GM12892 (cell line): ENCODE measurements around the gene SUGCT.

ENCODE experiments used
- POLR2A ChIP-seq: IDR thresholded peaks from 2 replicates; pipeline ENCODE4 v1.6.1; 2011; ENCODE audit warnings: low read depth, low read length, control low read depth
- POLR2AphosphoS5 ChIP-seq: IDR thresholded peaks from 2 replicates; pipeline ENCODE4 v1.6.1; 2011; ENCODE audit warnings: low read depth, low read length, control low read depth
- TAF1 ChIP-seq: IDR thresholded peaks from 2 replicates; pipeline ENCODE4 v1.6.1; 2011; ENCODE audit warnings: low read depth, mild to moderate bottlenecking, control low read depth, low read length, borderline replicate concordance

DNA sequence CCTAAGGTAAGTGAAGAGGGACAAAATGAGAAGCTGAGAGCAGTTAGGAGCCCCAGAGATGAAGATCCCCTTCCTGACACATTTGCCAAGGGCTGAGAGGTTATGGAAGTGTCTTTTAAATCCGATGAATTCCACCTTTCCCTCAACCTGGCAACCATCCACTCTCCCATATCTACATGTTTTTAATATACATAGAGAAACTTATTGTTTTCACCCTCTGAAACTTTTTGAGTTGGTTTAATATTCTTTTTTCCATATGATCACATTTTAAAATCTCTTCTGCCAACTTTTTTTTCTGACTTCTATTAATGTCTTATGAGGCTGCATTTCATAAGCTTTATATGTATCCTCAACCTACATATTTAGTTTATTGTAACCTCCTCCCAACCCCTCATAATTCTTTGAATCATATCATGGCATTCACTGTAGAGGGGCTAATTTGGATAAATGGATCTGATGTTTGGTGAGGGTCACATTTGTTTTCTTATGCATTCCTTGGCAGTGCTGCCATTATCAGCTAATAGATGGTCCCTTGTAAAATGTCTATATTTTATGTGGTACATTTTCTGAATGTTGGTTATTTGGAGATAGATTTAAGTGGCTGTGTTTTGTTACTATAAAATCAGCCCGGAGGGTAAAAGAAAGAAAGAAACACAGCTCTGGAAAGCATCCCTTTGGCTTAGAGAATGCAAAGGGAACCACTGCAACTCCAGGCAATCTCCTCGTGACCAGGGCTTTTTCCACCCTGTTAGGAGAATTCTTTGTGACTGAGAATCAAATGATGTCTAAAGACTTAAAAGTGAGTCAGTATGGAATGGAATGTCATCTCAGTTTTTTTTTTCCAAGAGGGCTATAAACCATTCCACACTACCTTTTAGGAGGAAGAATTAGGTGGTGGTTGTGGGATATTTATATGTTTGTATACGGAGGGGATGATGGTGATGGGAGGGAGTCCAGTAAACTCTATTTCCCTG, 334.4 kb downstream of the SUGCT start:
- TF ChIP-seq POLR2A (no peak), TAF1 (no peak), POLR2AphosphoS5 (no peak)
